ENCODE data around the gene SNRPF.

GRCh38 chr12:95890958-95891357 lies 32.2 kb downstream of the SNRPF start:
- no peak for TF ChIP-seq CTCF (IDR thresholded peaks at IDR 0.05)
- TF ChIP-seq POLR2A (IDR thresholded peaks at IDR 0.05) = no peak
